ENCODE measurements around the gene RNFT2. TPM values are rescaled to one million over a fixed set of nuclear protein-coding genes. Genes with fewer than 3 reads are reported as not detected.

The RNFT2 gene
- total RNA-seq, 1 experiment from 2014 or later: 29.5 TPM

DNA sequence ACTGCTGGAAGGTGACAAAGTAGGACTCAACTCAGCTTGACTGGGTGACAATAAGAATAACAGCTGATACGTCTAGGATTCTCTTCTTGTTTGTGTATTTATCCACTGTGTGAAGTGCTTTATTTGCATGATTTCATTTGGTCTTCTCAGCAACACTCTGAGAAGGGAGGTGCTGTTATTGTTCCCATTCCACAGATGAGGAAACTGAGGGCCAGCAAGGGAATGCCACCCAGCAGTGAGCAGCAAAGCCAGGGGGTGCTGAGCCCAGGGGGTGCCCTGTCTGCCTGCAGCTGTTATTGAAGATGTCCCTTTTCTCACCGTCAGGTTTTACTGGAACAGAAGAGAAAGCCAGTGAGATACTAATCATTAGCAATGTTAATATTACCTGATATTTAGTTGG lies 62.8 kb downstream of the RNFT2 start:
- H3K36me3 Mint-ChIP-seq (ENCODE audit: insufficient read depth in 1 of 3, low read depth in 3 of 3): peaks cover 27 to 35% (median 28%) of the 10 kb centered on the region in 3 experiments
- no peak overlapping the region for H3K4me2 ChIP-seq (ENCODE audit: insufficient read depth, insufficient read length, low read length)

More for the DNA sequence above, 62.8 kb downstream of the RNFT2 start:
- no peaks in the 10 kb centered on the region for H3K23me2 ChIP-seq (ENCODE audit: insufficient read length, low read depth, low read length, poor library complexity, severe bottlenecking)
- H2BK120ac ChIP-seq (ENCODE audit: low read depth, low read length, poor library complexity, severe bottlenecking): no peak overlapping the region
- H3K4me3 Mint-ChIP-seq: no peak overlapping the region
- H3K9ac ChIP-seq (ENCODE audit: extremely low read depth, insufficient read length, low read length): no peak overlapping the region
- H3K27ac Mint-ChIP-seq: no peak overlapping the region
- H3K4me1 ChIP-seq (ENCODE audit: insufficient read depth, low read length): no peaks in the 10 kb centered on the region
- H3T11ph ChIP-seq (ENCODE audit: low read length): no peak overlapping the region
- H2BK20ac ChIP-seq (ENCODE audit: low read depth, low read length, poor library complexity, severe bottlenecking): no peak overlapping the region
- H3K79me2 ChIP-seq (ENCODE audit: insufficient read depth, low read length): no peaks in the 10 kb centered on the region
- peaks cover 3 to 7% of the 10 kb centered on the region in 2 experiments; a peak in 2 of 5 replicates for H3K9me3 Mint-ChIP-seq
- no peaks in the 10 kb centered on the region for H3K4me1 Mint-ChIP-seq
- H2BK12ac ChIP-seq (ENCODE audit: insufficient read length, low read depth, low read length): no peak overlapping the region
- H3K27me3 ChIP-seq (ENCODE audit: insufficient read depth, low read length): no peaks in the 10 kb centered on the region
- no peak overlapping the region for H2AFZ ChIP-seq (ENCODE audit: low read length)
- no peak overlapping the region for H3K14ac ChIP-seq (ENCODE audit: insufficient read depth, low read length)
- no peak overlapping the region for H3K27ac ChIP-seq (ENCODE audit: insufficient read length, low read depth, low read length)
- no peak overlapping the region for H3K18ac ChIP-seq (ENCODE audit: insufficient read length, low read depth, low read length)
- no CpG with 5 or more reads among the region's 2 CpGs for WGBS (ENCODE audit: extremely low coverage, insufficient read length, low lambda C conversion rate)
- no peak overlapping the region for H4K5ac ChIP-seq (ENCODE audit: insufficient read length, low read depth, low read length)
- H2BK5ac ChIP-seq (ENCODE audit: insufficient read length, low read length): no peak overlapping the region
- no peak overlapping the region for H3K4ac ChIP-seq (ENCODE audit: low read depth, low read length)
- no peaks in the 10 kb centered on the region for H4K20me1 ChIP-seq (ENCODE audit: control insufficient read depth, insufficient read depth, insufficient read length)
- no peak overlapping the region for H2BK15ac ChIP-seq (ENCODE audit: low read depth, low read length)
- no peak overlapping the region for H3K23ac ChIP-seq (ENCODE audit: insufficient read length, low read depth, low read length)
- no peak overlapping the region for H4K8ac ChIP-seq (replicated peaks; ENCODE audit: insufficient read length, low read depth, low read length)
- H3K27me3 Mint-ChIP-seq (ENCODE audit: low read depth): no peaks in the 10 kb centered on the region
- DNase-seq: no peak
- H3K56ac ChIP-seq (ENCODE audit: insufficient read length, low read depth, low read length): no peak overlapping the region
- H2AK5ac ChIP-seq (ENCODE audit: insufficient read length, low read length): no peak overlapping the region
- TF ChIP-seq, protein P1, sequence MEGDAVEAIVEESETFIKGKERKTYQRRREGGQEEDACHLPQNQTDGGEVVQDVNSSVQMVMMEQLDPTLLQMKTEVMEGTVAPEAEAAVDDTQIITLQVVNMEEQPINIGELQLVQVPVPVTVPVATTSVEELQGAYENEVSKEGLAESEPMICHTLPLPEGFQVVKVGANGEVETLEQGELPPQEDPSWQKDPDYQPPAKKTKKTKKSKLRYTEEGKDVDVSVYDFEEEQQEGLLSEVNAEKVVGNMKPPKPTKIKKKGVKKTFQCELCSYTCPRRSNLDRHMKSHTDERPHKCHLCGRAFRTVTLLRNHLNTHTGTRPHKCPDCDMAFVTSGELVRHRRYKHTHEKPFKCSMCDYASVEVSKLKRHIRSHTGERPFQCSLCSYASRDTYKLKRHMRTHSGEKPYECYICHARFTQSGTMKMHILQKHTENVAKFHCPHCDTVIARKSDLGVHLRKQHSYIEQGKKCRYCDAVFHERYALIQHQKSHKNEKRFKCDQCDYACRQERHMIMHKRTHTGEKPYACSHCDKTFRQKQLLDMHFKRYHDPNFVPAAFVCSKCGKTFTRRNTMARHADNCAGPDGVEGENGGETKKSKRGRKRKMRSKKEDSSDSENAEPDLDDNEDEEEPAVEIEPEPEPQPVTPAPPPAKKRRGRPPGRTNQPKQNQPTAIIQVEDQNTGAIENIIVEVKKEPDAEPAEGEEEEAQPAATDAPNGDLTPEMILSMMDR (conservative IDR thresholded peaks at IDR 0.05): no peak
- no peaks in the 10 kb centered on the region for H3K9me3 ChIP-seq (ENCODE audit: control insufficient read depth, low read depth, low read length)
- no peaks in the 10 kb centered on the region for H3K79me1 ChIP-seq (ENCODE audit: insufficient read depth, low read depth, low read length, poor library complexity, severe bottlenecking)
- no peak overlapping the region for H4K91ac ChIP-seq (ENCODE audit: insufficient read length, low read depth, low read length)

All from H9 (cell line).